KMS-11 (cell line): ENCODE measurements around the gene APOBEC3B.

Source experiments
- H2AFZ ChIP-seq: fragments of 200-600 bp; sonication (generic); 2 replicates; pipeline ENCODE4 v1.6.1; 2016; ENCODE audit warnings: antibody characterized with exemption, mixed run types, low read depth
- H3K27ac ChIP-seq: fragments of 200-600 bp; sonication (generic); 2 replicates; pipeline ENCODE4 v1.6.1; 2016; ENCODE audit warnings: mild to moderate bottlenecking, mixed run types
- H3K27me3 ChIP-seq: fragments of 200-600 bp; sonication (generic); 2 replicates; pipeline ENCODE4 v1.6.1; 2017; ENCODE audit warnings: mild to moderate bottlenecking, low read depth, mixed run types, moderate library complexity; ENCODE audit not compliant: insufficient read depth
- H3K36me3 ChIP-seq: fragments of 200-600 bp; sonication (generic); 2 replicates; pipeline ENCODE4 v1.6.1; 2017; ENCODE audit warnings: mild to moderate bottlenecking, mixed run types; ENCODE audit not compliant: insufficient read depth
- H3K4me1 ChIP-seq: fragments of 200-600 bp; sonication (generic); 2 replicates; pipeline ENCODE4 v1.6.1; 2016; ENCODE audit warnings: mild to moderate bottlenecking, low read depth, mixed run types; ENCODE audit not compliant: poor library complexity, severe bottlenecking
- H3K4me2 ChIP-seq: fragments of 200-600 bp; sonication (generic); 2 replicates; pipeline ENCODE4 v1.7.0; 2016; ENCODE audit warnings: mild to moderate bottlenecking, mixed run types
- H3K4me3 ChIP-seq: fragments of 200-600 bp; sonication (generic); IDR thresholded peaks from 2 replicates; pipeline ENCODE4 v1.6.1; 2017; ENCODE audit warnings: low read depth, low read length, mixed read lengths; ENCODE audit not compliant: insufficient read depth
- H3K79me2 ChIP-seq: fragments of 200-600 bp; sonication (generic); 2 replicates; pipeline ENCODE4 v1.6.1; 2016; ENCODE audit warnings: low read depth, mixed run types; ENCODE audit not compliant: insufficient read depth
- H3K9ac ChIP-seq: fragments of 200-600 bp; sonication (generic); 2 replicates; pipeline ENCODE4 v1.6.1; 2016; ENCODE audit warnings: mild to moderate bottlenecking, mixed run types
- H4K20me1 ChIP-seq: fragments of 200-600 bp; sonication (generic); 2 replicates; pipeline ENCODE4 v1.6.1; 2016; ENCODE audit warnings: mild to moderate bottlenecking, mixed run types; ENCODE audit not compliant: insufficient read depth
- TF ChIP-seq, protein P1 (sequence below): fragments of 200-600 bp; sonication (generic); conservative IDR thresholded peaks from 2 replicates; pipeline ENCODE4 v1.6.1; 2017; ENCODE audit warnings: low read depth, mild to moderate bottlenecking, antibody characterized with exemption, low read length, moderate library complexity, mixed read lengths

Gene APOBEC3B

DNA sequence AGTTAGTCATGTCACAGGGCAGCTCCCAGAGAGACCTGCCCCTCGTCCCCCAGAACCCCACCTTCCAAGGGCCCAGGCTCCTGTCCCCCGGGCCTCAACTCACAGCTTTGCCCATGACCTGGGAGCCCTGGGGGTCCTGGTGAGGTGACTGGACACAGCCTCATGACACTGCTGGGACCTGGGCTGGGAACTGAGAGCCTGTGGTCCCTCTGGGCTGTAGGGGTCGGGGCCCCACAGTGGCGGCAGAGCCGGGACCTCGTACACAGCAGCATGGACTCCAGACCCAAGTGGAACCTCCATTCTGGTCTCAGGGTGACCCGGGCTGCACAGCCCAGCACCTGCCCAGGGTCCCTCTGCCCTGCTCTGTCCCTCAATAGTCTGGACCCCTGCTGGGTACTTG is 17.8 kb upstream of the APOBEC3B start:
- H3K4me3 ChIP-seq: no peak overlapping the region
- TF ChIP-seq, protein P1, sequence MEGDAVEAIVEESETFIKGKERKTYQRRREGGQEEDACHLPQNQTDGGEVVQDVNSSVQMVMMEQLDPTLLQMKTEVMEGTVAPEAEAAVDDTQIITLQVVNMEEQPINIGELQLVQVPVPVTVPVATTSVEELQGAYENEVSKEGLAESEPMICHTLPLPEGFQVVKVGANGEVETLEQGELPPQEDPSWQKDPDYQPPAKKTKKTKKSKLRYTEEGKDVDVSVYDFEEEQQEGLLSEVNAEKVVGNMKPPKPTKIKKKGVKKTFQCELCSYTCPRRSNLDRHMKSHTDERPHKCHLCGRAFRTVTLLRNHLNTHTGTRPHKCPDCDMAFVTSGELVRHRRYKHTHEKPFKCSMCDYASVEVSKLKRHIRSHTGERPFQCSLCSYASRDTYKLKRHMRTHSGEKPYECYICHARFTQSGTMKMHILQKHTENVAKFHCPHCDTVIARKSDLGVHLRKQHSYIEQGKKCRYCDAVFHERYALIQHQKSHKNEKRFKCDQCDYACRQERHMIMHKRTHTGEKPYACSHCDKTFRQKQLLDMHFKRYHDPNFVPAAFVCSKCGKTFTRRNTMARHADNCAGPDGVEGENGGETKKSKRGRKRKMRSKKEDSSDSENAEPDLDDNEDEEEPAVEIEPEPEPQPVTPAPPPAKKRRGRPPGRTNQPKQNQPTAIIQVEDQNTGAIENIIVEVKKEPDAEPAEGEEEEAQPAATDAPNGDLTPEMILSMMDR: no peak
- no peaks in the 10 kb centered on the region for H3K27me3 ChIP-seq
- no peaks in the 10 kb centered on the region for H4K20me1 ChIP-seq
- H3K4me2 ChIP-seq: no peak overlapping the region
- H3K9ac ChIP-seq: no peak overlapping the region
- H3K36me3 ChIP-seq: no peaks in the 10 kb centered on the region
- no peaks in the 10 kb centered on the region for H3K4me1 ChIP-seq
- no peak overlapping the region for H3K27ac ChIP-seq
- H3K79me2 ChIP-seq: no peaks in the 10 kb centered on the region
- no peak overlapping the region for H2AFZ ChIP-seq

DNA sequence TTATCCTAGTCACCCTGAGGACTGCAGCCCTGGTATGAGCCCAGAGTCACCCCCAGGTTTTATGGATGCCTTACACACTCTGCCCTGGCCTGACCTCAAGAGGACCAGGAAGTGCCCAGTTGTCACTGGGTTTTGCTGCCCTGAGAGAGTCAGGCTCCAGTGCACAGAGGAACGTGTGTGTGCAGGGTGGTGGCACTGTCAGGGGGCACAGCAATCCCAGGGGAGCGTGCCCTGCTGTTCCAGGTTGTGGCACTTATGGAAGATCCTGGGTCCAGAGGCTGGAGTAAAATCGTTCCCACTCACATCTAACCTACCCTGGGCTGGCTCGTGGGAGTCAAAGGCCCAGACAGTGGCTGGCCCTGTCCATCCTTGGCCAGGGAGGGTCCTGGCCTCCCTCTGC is 17.2 kb upstream of the APOBEC3B start:
- H4K20me1 ChIP-seq: no peaks in the 10 kb centered on the region
- no peak overlapping the region for H2AFZ ChIP-seq
- no peak overlapping the region for H3K4me2 ChIP-seq
- no peaks in the 10 kb centered on the region for H3K79me2 ChIP-seq
- H3K36me3 ChIP-seq: no peaks in the 10 kb centered on the region
- H3K4me3 ChIP-seq: no peak overlapping the region
- TF ChIP-seq, protein P1: no peak
- no peak overlapping the region for H3K27ac ChIP-seq
- no peaks in the 10 kb centered on the region for H3K27me3 ChIP-seq
- H3K4me1 ChIP-seq: no peaks in the 10 kb centered on the region
- H3K9ac ChIP-seq: no peak overlapping the region

DNA sequence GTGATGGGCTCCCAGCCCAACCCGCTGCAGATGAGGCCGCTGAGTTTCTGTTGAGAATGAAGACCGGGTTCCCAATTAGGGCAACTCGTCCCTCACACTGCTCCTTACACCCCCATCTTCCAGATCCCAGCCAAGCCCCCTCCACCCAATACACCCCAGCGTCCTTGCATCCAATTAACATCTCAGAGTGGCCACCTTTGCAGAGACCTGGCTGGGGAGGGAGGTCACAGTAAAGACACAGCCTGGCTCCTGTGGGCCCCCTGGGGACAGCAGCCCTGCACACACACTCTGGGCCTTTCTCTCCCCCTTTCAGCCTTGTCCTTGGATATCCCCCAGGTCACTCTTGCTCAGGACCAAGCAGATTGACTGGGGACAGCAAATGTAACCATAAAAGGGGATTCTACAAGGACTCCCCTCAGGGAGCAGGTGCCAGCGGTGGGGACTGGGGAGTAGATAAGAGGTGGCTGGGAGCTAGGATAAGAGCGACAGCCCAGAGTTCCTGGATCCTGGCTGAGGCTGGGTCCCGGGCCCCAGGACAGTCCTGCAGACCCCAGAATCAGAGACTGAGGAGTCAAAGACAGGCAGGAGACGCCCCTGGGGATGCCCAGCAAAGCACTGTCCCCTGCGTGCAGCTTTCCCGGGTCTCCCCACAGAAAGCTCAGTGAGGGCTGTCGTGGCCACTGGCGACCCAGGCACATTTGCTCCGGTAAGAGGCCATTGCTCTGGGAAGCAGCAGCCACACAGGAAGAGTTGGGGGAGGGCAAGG is 16.4 kb upstream of the APOBEC3B start:
- Histone ChIP-seq H3K36me3 (no peaks in the 10 kb centered on the region), H4K20me1 (no peaks in the 10 kb centered on the region), H3K27me3 (no peaks in the 10 kb centered on the region), H3K4me2 (no peak overlapping the region), H3K27ac (no peak overlapping the region), H3K79me2 (no peaks in the 10 kb centered on the region), H3K4me1 (no peaks in the 10 kb centered on the region), H3K4me3 (no peak overlapping the region), H2AFZ (no peak overlapping the region), H3K9ac (no peak overlapping the region)
- TF ChIP-seq, protein P1: no peak

DNA sequence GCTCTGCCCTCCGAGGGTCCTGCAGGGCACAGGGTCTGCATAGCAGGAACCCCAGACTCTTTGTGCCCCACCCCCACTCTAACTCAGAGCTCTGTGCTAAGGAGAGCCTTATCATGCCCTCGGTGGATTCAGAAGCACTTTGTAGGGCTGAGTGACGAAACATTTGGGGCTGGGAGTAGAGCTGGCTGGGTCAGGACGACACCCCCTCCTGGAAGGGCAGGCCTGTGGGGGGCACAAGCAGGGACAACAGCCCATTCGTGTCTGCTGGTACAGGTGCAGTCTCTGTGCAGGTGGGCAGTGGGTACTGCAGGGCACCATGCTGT is 15.8 kb upstream of the APOBEC3B start:
- TF ChIP-seq, protein P1: no peak
- Histone ChIP-seq H3K27ac (no peak overlapping the region), H3K36me3 (no peaks in the 10 kb centered on the region), H3K4me2 (no peak overlapping the region), H3K27me3 (no peaks in the 10 kb centered on the region), H2AFZ (no peak overlapping the region), H3K9ac (no peak overlapping the region), H3K4me1 (no peaks in the 10 kb centered on the region), H3K79me2 (no peaks in the 10 kb centered on the region), H3K4me3 (no peak overlapping the region), H4K20me1 (no peaks in the 10 kb centered on the region)
